NCI-H187 treated with DMSO at 0.1 percent for 48 hours (cell line): ENCODE results near the gene DEXI.
A peak's percentile ranks its signal among the peaks of the same experiment; 100 is the strongest.
"Not testable (repeated sequence)": the region's sequence is repeated elsewhere in the genome, so short reads cannot be mapped to it uniquely, and the experiment has no call there.

ENCODE experiments used
- DNase-seq: peaks from one replicate; lab custom pipeline; 2025; lab: John Stamatoyannopoulos, UW

Gene DEXI

GRCh38 chr16:10926867-10927266, 15.4 kb downstream of the DEXI start:
- no peak for DNase-seq

DNA sequence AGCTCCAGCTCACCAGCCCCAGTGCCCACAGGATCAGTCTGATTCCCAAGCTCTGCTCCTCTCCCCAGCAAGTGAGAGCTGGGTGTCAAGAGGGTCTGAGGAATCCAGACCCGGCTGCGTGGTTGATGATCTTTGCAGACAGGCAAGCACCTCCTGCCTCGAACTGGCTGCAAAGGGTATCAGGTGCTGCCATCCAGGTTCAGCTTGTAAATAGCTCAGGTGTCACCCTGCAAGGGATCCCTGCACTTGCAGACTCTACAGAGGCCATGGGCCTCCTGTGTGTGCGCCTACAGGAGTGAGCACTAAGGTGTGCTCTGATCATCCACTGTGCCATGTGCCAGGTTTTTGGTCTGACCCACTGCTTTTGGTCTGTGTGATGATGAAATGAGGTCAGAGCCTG, 16.2 kb downstream of the DEXI start:
- DNase-seq = no peak

GRCh38 chr16:10925285-10925684, 17.0 kb downstream of the DEXI start:
- DNase-seq = not testable (repeated sequence)

DNA sequence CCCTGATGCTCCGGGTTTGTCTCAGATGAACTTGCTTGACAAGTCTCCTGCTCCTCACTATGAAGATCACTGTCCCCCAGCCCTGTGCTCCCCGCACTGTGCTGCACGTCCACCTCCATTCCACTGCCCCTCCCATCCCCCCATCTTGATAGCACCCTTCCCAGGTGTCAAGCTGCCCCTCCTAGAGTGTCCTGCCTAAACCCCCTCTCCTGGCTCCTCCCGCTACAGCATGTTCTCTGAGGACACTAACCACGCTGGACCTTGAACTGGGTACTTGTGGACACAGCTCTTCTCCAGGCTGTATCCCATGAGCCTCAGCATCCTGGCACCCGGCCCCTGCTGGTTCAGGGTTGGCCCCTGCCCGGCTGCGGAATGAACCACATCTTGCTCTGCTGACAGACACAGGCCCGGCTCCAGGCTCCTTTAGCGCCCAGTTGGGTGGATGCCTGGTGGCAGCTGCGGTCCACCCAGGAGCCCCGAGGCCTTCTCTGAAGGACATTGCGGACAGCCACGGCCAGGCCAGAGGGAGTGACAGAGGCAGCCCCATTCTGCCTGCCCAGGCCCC, 18.5 kb downstream of the DEXI start:
- DNase-seq = no peak

DNA sequence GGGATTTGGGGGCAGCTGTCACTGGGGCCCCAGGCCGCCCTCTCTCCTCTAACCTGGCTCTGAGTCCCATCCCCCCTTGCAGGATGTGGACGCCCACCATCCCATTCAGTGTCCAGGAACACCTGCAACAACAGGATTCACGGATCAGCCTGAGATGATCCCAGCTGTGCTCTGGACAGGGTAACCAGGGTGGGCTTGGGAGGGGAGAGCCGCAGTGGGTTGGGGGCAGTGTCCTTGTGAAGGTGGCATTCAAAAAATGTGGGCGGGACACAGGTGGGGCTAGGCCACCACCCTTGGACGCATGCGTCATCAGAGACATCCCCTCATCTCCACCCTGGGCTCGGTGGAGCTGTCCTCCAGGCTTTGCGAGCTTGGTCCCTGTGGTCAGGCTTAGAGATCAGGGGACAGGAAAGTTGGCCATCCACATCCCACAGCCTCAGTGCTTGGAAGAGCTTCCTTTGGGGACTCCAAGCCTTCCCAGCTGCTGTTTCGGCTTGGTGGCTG, 19.1 kb downstream of the DEXI start:
- no peak for DNase-seq

- DNase-seq = no peak
Observed at GRCh38 chr16:10922328-10923145, 19.7 kb downstream of the DEXI start.

DNA sequence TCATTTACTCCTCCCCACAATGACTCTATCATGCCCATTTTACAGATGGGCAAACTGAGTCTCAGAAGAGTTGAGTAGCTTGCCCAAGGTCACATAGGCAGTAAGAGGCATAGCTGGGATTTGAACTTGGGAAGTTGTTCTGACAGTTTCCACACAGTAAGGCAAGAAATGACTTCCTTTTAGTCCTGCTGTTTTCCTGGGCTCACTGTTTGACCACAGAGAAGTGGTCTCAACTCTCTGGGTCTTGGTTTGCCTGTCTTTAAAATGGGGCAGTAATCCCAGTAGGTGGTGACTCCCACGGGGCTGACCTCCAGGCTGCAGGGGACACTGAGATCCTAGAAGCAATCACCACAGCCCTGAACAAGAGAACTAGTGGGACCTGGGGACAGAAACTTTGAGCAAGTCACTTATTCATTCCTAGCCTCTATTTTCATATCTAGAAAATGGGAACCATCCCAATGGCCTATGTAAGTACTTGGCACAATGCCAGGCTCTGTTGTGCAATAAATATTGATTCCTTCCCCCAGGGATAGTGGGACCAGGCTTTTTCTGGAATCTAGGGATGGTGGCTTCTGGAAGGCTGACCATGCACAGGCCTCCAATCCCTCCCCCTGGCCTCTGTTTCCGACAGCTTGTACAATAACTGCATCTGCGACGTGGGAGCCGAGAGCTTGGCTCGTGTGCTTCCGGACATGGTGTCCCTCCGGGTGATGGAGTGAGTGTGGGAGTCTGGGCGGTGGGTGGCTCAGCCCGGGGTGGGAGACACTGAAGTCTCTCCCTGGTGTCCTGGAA, 20.5 kb downstream of the DEXI start:
- no peak for DNase-seq

- DNase-seq = no peak
Observed at GRCh38 chr16:10920726-10921427, 21.4 kb downstream of the DEXI start.

GRCh38 chr16:10919003-10919351, 23.3 kb downstream of the DEXI start:
- no peak for DNase-seq

DNA sequence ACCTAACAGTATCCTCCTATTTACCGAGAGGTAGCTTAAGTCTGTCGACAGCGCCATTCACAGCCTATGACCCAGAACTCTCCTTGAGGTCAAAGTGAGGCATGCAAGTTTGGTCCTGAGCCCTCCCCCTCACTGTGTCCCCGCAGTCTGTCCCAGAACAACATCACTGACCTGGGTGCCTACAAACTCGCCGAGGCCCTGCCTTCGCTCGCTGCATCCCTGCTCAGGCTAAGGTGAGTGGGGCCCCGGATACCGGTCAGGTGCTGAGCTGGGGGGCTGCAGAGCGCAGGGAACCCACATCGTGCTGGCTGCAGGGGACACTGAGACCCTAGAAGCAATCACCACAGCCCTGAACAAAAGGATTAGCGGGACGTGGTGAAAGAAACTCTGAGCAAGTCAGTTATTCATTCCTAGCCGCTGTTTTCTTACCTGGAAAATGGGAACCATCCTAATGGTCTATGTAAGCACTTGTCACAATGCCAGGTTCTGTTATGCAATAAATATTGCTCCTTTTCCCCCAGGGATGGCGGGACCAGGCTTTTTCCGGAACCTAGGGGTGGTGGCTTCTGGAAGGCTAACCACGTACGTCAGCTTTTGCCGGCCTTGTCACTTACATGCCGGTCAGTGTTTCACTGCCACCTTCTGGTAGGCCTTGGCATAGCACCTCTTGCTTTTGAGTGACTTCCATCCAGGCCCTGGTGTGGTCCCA, 23.8 kb downstream of the DEXI start:
- DNase-seq = peak; percentile 19

DNA sequence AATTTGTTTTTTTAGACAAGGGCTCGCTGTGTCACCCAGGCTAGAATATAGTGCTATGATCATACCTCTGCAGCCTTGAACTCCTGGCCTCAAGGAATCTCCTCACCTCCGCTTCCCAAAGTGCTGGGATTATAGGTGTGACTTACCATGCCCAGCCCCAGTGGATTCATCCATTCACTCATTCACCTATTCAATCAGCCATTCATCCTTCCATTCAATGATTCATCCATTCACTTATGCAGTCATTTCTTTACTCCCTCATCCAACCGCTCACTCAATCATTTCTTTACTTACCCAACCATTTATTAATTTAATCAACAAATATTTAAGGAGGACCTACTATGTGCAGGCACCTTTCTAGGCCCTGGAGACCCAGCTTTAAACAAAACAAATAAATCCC, 25.7 kb downstream of the DEXI start:
- no peak for DNase-seq

DNA sequence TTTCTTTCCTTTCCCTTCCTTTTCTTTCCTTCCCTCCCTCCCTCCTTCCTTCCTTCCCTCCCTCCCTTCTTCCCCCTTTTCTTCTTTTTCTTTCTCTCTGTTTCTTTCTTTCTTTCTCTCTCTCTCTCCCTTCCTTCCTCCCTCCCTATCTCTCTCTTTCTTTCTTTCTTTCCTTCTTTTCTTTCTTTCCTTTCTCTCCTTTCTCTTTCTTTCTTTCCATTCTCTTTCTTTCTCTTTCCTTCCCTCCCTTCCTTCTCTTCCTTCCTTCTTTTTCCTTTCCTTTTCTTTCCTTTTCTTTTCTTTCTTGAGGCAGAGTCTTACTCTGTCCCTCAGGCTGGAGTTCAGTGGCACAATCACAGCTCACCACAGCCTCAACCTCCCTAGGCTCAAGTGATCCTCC, 31.0 kb downstream of the DEXI start:
- DNase-seq = no peak

DNA sequence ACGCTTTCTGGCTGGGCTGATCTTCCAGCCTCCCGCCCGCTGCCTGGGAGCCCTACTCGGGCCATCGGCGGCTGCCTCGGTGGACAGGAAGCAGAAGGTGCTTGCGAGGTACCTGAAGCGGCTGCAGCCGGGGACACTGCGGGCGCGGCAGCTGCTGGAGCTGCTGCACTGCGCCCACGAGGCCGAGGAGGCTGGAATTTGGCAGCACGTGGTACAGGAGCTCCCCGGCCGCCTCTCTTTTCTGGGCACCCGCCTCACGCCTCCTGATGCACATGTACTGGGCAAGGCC, 34.6 kb downstream of the DEXI start:
- no peak for DNase-seq

DNA sequence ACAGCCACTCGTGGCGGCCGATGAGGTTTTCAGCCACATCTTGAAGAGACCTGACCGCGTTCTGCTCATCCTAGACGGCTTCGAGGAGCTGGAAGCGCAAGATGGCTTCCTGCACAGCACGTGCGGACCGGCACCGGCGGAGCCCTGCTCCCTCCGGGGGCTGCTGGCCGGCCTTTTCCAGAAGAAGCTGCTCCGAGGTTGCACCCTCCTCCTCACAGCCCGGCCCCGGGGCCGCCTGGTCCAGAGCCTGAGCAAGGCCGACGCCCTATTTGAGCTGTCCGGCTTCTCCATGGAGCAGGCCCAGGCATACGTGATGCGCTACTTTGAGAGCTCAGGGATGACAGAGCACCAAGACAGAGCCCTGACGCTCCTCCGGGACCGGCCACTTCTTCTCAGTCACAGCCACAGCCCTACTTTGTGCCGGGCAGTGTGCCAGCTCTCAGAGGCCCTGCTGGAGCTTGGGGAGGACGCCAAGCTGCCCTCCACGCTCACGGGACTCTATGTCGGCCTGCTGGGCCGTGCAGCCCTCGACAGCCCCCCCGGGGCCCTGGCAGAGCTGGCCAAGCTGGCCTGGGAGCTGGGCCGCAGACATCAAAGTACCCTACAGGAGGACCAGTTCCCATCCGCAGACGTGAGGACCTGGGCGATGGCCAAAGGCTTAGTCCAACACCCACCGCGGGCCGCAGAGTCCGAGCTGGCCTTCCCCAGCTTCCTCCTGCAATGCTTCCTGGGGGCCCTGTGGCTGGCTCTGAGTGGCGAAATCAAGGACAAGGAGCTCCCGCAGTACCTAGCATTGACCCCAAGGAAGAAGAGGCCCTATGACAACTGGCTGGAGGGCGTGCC, 35.1 kb downstream of the DEXI start:
- no peak for DNase-seq

DNA sequence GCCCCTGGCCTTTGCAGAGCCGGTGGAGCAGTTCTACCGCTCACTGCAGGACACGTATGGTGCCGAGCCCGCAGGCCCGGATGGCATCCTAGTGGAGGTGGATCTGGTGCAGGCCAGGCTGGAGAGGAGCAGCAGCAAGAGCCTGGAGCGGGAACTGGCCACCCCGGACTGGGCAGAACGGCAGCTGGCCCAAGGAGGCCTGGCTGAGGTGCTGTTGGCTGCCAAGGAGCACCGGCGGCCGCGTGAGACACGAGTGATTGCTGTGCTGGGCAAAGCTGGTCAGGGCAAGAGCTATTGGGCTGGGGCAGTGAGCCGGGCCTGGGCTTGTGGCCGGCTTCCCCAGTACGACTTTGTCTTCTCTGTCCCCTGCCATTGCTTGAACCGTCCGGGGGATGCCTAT, 35.8 kb downstream of the DEXI start:
- no peak for DNase-seq

DNA sequence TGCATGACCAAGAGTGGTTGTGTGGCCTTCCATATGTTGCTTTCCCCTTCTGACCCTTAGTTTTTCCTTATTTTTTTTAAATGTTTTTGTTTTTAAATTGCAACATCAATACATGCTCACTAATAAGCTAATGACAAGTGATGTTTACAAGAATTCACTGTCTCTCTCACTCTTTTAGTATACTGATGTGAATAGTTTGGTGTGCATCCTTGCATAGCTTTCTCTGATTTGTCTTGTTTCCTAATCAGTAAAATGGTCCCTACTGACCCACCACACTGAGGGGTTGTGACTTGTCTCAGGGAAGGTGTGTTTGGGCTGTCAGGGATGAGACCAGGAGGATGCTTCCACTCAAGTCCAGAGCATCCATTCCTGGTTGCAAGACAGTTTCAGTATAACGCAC, 39.3 kb downstream of the DEXI start:
- no peak for DNase-seq

GRCh38 chr16:10897134-10897533, 45.1 kb downstream of the DEXI start:
- DNase-seq = no peak

DNA sequence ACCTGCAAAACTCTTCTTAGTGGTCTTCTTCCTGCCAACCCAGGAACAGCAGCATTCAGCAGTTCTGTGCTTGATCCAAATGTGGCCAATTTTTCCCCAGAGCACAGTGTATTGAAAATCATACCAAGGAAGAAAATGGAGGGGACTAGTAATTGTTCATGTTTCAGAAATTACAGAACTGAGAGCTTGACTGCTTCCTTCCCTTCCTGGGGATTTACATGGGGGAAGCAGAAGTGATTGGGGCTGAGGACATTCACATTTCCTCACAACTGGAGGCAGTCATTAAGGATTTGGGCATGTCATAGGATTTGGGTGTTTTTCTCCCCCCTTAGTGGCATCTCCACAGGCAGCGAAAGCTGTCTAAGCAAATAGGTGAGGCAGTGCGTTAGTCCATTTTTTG, 45.5 kb downstream of the DEXI start:
- DNase-seq = no peak

- DNase-seq = no peak
Observed at GRCh38 chr16:10896165-10896564, 46.1 kb downstream of the DEXI start.

DNA sequence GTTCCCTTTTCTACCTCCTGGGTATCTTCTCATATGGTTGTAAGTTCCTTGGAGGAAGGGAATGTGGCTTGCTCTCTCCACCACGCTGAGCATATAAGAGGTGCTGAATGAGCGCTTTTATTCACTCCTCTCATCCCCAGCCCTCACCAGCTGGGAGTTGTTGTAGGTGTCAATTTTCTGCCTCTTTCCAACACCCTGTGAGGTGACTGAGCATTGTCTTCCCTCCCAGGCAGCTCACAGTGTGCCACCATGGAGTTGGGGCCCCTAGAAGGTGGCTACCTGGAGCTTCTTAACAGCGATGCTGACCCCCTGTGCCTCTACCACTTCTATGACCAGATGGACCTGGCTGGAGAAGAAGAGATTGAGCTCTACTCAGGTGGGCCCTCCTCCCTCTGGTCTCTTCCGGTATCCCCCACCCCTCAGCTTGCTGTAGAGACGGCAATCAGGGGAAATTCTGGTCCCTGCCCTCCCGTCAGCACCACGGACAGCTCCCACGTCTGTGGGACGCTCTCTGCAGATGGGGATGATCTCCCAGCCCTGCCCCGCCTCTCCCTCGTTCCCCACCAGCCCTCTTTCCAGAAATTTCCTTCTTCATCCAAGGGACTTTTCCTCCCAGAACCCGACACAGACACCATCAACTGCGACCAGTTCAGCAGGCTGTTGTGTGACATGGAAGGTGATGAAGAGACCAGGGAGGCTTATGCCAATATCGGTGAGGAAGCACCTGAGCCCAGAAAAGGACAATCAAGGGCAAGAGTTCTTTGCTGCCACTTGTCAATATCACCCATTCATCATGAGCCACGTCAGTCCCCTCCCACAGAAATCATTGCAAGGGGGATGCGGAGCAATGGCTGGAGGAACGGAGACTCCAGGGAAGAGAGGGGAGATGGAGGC, 47.0 kb downstream of the DEXI start:
- DNase-seq = no peak
